Activated T-cell treated with anti-CD3 and anti-CD28 coated beads, Interleukin-2, amount 50 U/mL, for 24 hours (primary cell): ENCODE data around the gene TAF4.

ENCODE experiments used
- DNase-seq: peaks from one replicate; pipeline ENCODE4 v3.0.0-alpha.2; 2020
- H3K27ac Mint-ChIP-seq: 2 replicates; pipeline ENCODE4 v1.8.0; 2020; ENCODE audit warnings: mild to moderate bottlenecking, mixed read lengths
- H3K27me3 Mint-ChIP-seq: 2 replicates; pipeline ENCODE4 v1.8.0; 2020; ENCODE audit warnings: mixed read lengths
- H3K36me3 Mint-ChIP-seq: 2 replicates; pipeline ENCODE4 v1.8.0; 2020; ENCODE audit warnings: low read depth, mixed read lengths
- H3K4me1 Mint-ChIP-seq: 2 replicates; pipeline ENCODE4 v1.8.0; 2020; ENCODE audit warnings: low read depth, mixed read lengths
- H3K4me3 Mint-ChIP-seq: 2 replicates; pipeline ENCODE4 v1.8.0; 2020; ENCODE audit warnings: mild to moderate bottlenecking, moderate library complexity, mixed read lengths
- H3K9me3 Mint-ChIP-seq: 2 replicates; pipeline ENCODE4 v1.8.0; 2020; ENCODE audit warnings: mixed read lengths

TAF4 gene

DNA sequence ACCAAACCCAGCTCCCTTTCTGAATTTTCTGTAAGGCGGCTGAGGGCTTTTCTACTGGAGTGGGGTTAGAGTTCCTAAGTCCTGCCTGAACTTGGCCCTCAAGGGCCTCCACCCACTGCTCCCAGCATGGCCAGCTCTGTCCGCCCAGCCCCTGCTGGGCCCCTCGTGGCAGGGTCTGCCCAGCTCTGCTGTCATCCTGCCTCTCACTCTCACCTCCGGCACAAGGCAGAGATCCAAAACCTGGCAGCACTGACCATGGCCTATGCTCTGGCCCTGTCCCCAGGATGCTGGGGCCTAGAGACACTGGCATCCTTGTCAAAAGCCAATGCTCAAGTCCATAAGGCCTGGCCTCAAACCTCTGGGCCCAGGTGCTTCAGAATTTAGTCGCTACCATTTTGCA lies 61.1 kb downstream of the TAF4 start:
- Mint-ChIP-seq H3K4me1 (no peaks in the 10 kb centered on the region), H3K27ac (no peak overlapping the region), H3K9me3 (no peaks in the 10 kb centered on the region), H3K4me3 (no peak overlapping the region), H3K36me3 (peaks cover 94% of the 10 kb centered on the region), H3K27me3 (no peaks in the 10 kb centered on the region)
- no peak for DNase-seq

DNA sequence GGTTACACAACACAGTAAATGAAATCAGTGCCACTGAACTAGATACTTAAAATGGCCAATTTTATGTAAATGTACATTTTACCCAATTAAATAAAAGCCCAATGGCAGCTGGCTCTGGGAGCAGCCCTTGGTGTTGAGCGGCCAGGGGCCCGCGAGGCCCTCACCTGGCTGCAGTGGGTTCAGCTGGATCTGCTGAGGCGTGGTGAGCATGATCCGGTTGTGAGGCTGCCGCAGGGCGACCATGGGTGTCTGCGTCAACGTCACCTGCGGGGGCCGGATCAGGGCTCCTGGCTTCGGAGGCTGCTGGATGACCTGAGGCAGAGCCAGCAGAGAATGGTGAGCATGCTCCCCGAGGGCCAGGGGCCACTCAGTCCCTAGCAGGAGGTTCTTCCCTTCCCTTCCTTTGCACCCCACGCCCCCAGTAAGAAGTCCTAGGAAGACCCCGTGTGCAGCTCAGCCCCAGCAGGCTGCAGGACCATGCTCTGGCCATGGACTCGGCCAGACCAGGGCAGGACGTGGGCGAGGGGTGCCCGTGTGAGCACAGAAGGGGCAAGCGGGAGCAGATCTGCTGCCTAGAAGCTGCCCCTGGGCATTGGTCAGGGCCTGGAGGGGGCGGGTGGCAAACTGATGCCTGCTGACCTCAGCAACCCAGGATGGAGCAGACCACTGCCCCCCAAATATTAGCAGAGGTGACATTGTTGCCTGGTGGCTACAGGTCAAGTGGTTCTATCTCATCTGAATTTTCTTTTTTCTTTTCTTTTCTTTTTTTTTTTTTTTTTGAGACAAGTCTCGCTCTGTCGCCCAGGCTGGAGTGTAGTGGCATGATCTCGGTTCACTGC lies 61.9 kb downstream of the TAF4 start:
- no peak for DNase-seq
- Mint-ChIP-seq H3K27me3 (no peaks in the 10 kb centered on the region), H3K27ac (no peak overlapping the region), H3K9me3 (no peaks in the 10 kb centered on the region), H3K4me3 (no peak overlapping the region), H3K36me3 (peaks cover 93% of the 10 kb centered on the region), H3K4me1 (no peaks in the 10 kb centered on the region)

DNA sequence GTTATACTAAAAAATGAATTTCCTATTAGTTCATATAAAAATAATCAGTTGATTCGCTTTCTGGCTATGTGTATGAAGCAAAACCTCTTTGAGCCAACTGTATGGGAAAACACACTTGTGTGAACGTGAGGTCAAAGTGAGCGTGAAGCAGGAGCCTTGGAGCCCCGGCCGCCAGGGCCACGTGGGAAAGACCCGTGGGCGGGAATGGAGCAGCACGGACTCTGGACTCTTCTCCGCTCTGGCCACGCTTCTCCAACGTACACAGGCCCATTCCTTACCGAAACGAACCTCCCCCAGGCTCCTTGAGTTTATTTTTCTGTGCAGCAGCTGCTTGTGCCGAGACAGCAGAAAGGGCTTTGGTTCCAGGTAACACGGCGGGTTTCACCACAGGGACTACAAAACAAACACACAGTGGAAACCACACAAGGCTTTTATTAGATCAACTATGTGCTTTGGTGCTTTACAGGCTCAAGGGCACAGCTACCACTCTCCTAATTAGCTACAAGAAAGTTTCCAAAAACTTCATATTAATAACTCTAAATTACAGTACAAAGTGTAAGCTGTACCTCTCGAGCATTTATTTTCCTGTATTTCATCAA lies 62.7 kb downstream of the TAF4 start:
- H3K36me3 Mint-ChIP-seq, result peaks cover 94% of the 10 kb centered on the region
- no peak overlapping the region for H3K27ac Mint-ChIP-seq
- no peaks in the 10 kb centered on the region for H3K27me3 Mint-ChIP-seq
- no peak for DNase-seq
- H3K4me1 Mint-ChIP-seq, result no peaks in the 10 kb centered on the region
- H3K4me3 Mint-ChIP-seq, result no peak overlapping the region
- H3K9me3 Mint-ChIP-seq, result no peaks in the 10 kb centered on the region

DNA sequence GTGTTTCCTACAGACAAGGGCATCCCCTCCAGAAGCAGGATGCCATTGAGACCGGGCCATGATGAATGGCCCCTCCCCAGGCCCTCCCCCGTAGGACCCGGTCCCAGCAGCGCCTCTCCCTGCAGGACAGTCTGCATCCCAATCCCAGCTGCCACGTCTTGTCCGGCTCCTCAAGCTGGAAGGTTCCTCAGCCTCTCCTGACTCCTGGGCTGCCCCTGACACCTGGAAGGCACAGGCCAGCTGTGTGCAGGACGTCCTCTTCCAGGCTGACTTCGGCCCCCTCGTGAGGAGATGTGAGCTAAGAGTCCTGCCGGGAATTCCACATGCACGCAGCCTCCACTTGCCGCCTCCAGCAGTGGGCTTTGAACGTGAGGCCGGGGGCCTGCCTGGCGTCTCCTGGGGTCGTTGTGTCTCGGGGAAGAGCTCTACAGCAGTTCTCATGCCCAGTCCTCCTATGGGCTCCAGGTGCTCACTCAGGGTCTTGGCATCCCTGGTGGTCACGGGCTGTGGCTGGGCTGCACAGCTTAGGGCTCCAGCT lies 64.4 kb downstream of the TAF4 start:
- H3K4me3 Mint-ChIP-seq, result no peak overlapping the region
- DNase-seq, result no peak
- no peak overlapping the region for H3K27ac Mint-ChIP-seq
- no peaks in the 10 kb centered on the region for H3K27me3 Mint-ChIP-seq
- H3K9me3 Mint-ChIP-seq, result no peaks in the 10 kb centered on the region
- H3K36me3 Mint-ChIP-seq, result peaks cover 95% of the 10 kb centered on the region
- no peaks in the 10 kb centered on the region for H3K4me1 Mint-ChIP-seq

DNA sequence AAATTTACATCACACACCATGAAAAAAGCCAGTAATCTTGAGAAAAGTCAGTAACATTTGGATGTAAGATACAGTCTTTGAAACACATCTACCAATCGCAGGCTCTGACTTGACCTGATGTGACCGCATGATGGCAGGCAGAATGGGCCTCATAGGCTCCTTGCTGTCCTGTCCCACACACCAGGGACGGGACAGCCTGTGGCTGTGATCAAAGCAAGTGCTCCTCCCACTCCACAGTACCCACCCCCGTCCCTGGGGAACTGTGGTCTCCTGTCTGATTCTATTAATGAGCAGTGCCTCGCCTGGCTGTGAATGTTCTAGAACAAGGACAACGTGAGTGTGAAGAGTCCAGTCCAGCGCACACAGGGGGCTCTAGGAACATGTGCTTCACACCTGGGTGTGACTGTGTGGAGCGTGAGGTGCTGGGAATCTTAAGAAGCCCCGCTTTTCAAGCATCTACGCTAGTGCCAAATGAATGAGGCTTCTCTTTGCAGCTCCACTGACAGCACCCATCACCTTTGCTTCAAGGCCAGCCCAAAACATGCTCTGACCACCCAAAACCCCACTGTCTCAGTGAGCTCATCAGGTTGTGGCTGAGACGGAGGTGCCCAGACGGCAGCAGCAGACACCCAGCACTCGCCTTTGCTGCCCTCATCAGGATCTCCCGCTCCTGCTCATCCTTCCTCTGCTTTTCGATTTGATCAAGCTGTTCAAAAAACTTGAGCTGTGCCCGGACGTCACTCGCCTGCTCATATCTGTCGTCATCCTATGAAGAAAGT lies 67.1 kb downstream of the TAF4 start:
- Mint-ChIP-seq H3K4me3 (no peak overlapping the region), H3K9me3 (no peaks in the 10 kb centered on the region), H3K36me3 (peaks cover 94% of the 10 kb centered on the region), H3K27me3 (no peaks in the 10 kb centered on the region), H3K27ac (peak overlapping the region; percentile 34), H3K4me1 (no peaks in the 10 kb centered on the region)
- DNase-seq, result no peak

DNA sequence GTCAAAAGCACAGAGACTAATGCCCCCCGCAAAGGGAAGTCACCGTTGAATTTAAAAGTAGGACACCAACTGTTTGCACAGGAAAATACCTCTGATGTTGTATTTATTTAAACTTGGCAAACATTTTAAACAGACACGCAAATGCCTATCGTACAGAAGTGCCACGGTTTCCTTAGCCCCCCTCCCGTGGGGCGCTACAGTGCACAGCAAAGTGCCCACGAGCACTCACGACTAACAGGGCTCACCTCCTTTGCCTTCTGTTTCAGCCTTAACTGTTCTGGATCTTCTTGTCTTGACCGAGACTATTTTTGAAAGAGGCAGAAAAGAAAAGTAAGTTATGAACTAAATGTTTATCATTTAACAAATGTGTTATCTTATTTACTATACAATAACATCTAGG lies 67.8 kb downstream of the TAF4 start:
- H3K4me3 Mint-ChIP-seq, result no peak overlapping the region
- no peak for DNase-seq
- peaks cover 3% of the 10 kb centered on the region for H3K9me3 Mint-ChIP-seq
- peaks cover 94% of the 10 kb centered on the region for H3K36me3 Mint-ChIP-seq
- no peaks in the 10 kb centered on the region for H3K27me3 Mint-ChIP-seq
- H3K4me1 Mint-ChIP-seq, result no peaks in the 10 kb centered on the region
- H3K27ac Mint-ChIP-seq, result no peak overlapping the region

DNA sequence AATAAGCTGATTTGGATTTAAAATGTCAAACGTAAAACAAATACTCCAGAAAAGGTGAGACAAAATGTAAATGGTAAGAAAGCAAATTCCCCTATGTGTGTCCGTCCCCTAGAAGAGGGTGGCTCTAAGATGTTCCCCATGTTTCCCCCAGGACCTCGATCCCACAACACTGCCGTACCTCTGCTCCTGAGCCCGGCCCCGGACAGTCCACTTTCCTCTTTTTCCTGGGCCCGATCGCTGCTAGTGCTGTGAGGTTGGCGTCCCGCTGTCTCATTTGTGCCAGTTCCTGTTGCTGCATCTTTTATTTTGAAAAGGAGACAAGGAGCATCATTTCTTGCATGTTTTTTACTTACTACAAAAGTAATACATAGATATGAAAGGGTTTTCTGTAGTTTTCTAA lies 68.3 kb downstream of the TAF4 start:
- peaks cover 8% of the 10 kb centered on the region for H3K9me3 Mint-ChIP-seq
- no peak overlapping the region for H3K27ac Mint-ChIP-seq
- H3K36me3 Mint-ChIP-seq, result peaks cover 95% of the 10 kb centered on the region

DNA sequence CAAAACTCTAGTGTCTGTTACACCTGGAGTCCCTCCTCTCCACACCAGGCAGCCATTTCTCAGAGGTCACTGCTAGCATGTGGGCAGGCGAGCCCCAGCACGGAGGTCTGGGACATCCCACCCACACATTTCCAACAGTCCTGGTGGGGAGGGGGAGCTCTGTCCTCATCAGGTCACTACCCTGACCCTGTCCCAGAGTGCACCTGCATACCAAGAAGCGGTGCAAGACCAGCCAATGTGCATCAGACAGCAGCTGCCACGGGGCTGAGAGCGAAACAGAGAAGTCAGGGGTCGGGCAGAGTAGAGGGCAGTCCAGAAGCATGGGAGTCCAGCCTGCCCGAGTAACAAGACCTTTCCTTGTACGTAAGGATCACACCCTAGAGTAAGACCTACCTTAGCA lies 71.1 kb downstream of the TAF4 start:
- H3K4me1 Mint-ChIP-seq, result no peaks in the 10 kb centered on the region
- no peak for DNase-seq
- H3K27ac Mint-ChIP-seq, result no peak overlapping the region
- no peaks in the 10 kb centered on the region for H3K27me3 Mint-ChIP-seq
- peaks cover 17% of the 10 kb centered on the region for H3K9me3 Mint-ChIP-seq
- H3K4me3 Mint-ChIP-seq, result no peak overlapping the region
- peaks cover 97% of the 10 kb centered on the region for H3K36me3 Mint-ChIP-seq

More for the DNA sequence above, 68.3 kb downstream of the TAF4 start:
- Mint-ChIP-seq H3K4me1 (no peaks in the 10 kb centered on the region), H3K4me3 (no peak overlapping the region), H3K27me3 (no peaks in the 10 kb centered on the region)
- no peak for DNase-seq

DNA sequence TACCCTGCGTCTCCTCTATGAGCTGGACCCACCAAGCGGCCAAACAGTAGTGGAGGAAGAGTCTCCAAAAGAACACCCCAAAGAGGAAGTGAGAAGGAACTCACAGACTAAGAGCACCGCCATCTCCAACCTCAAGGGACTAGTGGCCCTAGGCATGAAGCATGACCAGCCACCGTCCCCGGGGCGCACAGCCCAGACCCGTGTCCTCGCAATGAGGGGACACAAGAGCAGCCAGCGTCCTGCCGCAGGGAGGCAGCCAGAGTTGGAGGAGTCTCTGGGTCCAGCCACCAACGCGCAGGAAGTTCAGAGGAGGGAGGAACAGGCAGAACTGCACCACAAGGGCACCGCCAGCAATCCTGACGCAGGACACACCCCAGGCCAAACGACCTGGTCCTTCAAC lies 72.6 kb downstream of the TAF4 start:
- no peak for DNase-seq
- Mint-ChIP-seq H3K27me3 (no peaks in the 10 kb centered on the region), H3K36me3 (peaks cover 93% of the 10 kb centered on the region), H3K4me3 (no peak overlapping the region), H3K27ac (no peak overlapping the region), H3K9me3 (peaks cover 17% of the 10 kb centered on the region), H3K4me1 (no peaks in the 10 kb centered on the region)

DNA sequence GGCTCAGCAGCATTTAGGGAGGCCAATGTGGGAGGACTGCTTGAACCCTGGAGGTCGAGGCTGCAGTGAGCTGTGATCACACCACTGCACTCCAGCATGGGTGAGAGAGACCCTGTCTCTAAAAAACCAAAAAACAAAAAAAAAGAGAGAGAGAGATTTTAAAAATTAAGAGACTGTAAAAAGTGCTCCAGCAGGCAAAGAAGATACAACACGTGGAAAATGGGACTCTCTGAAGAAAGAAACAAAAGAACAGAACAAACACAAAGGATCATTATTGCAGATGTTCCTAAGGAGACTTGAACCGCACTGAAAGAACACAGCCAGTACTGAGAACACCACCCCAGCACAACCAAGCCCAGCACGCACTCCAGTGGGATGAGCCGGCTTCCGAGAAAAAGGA lies 74.2 kb downstream of the TAF4 start:
- DNase-seq, result no peak
- H3K27me3 Mint-ChIP-seq, result no peaks in the 10 kb centered on the region
- no peak overlapping the region for H3K27ac Mint-ChIP-seq
- H3K9me3 Mint-ChIP-seq, result peaks cover 17% of the 10 kb centered on the region
- peaks cover under 1% of the 10 kb centered on the region for H3K4me1 Mint-ChIP-seq
- H3K36me3 Mint-ChIP-seq, result peaks cover 93% of the 10 kb centered on the region
- no peak overlapping the region for H3K4me3 Mint-ChIP-seq

DNA sequence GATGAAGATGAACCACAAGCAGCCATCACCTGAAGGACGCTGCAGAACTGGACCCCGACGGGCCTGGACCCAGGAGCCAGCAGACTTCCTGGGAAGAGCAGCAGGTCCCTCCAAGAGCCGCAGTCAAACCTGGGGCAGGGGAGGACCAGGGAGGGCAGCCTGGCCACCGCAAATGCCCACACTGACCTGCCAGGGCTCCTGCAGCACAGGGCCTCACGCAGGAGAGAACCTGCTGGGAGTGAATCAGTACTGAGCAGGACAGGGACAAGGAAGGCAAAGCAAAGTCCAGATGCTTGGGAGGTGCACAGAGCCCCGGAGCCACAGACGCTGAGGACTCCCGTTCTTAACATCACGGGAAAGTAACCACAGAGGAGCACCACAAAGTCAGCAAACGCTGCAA lies 75.2 kb downstream of the TAF4 start:
- Mint-ChIP-seq H3K9me3 (peaks cover 17% of the 10 kb centered on the region), H3K4me3 (no peak overlapping the region), H3K36me3 (peaks cover 89% of the 10 kb centered on the region)

DNA sequence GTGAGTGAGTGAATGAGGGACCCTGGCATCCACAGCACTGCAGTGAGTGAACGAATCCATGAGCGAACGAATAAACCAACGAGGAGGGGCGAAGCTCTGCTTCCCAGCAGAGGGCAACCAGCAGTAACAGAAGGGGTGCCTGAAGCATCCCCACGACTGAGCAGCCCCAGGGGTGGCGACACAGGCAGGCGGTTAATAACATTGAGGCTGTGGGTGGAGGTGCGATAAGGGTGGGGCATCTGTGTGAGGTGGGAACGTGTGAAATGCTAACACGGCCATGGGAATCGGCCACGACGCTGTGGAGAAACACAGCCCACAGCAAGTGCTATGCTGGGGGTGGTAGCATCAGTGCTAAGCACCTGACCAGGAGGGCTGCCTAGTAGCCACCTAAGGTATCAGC lies 75.9 kb downstream of the TAF4 start:
- no peak for DNase-seq
- peaks cover 2% of the 10 kb centered on the region for H3K4me1 Mint-ChIP-seq
- H3K9me3 Mint-ChIP-seq, result peaks cover 17% of the 10 kb centered on the region
- no peak overlapping the region for H3K27ac Mint-ChIP-seq
- no peak overlapping the region for H3K4me3 Mint-ChIP-seq
- H3K36me3 Mint-ChIP-seq, result peaks cover 88% of the 10 kb centered on the region
- no peaks in the 10 kb centered on the region for H3K27me3 Mint-ChIP-seq

More for the DNA sequence above, 75.2 kb downstream of the TAF4 start:
- Mint-ChIP-seq H3K4me1 (peaks cover 2% of the 10 kb centered on the region), H3K27ac (no peak overlapping the region), H3K27me3 (no peaks in the 10 kb centered on the region)
- DNase-seq, result no peak

DNA sequence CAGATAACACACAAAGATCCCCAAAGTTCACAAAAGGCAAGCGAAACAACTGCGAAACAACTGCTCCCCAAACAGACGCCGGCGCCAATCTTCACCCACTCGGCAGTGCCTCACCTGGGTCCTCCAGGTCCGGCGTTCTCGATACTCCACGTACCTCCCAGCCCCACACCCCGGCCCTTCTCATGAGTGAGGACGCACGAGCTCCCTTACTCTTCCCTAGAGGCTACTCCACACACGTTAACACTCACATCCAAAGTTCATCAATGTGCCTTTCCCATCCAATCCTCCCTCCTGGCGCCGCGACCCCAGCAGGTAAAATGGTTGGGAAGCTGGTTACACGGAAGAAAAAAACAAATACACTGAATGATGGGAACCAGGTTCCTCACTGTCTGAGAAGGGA lies 77.0 kb downstream of the TAF4 start:
- peaks cover 8% of the 10 kb centered on the region for H3K4me1 Mint-ChIP-seq
- no peak for DNase-seq
- no peak overlapping the region for H3K27ac Mint-ChIP-seq
- peaks cover 17% of the 10 kb centered on the region for H3K9me3 Mint-ChIP-seq
- H3K4me3 Mint-ChIP-seq, result no peak overlapping the region
- peaks cover 87% of the 10 kb centered on the region for H3K36me3 Mint-ChIP-seq
- H3K27me3 Mint-ChIP-seq, result no peaks in the 10 kb centered on the region

DNA sequence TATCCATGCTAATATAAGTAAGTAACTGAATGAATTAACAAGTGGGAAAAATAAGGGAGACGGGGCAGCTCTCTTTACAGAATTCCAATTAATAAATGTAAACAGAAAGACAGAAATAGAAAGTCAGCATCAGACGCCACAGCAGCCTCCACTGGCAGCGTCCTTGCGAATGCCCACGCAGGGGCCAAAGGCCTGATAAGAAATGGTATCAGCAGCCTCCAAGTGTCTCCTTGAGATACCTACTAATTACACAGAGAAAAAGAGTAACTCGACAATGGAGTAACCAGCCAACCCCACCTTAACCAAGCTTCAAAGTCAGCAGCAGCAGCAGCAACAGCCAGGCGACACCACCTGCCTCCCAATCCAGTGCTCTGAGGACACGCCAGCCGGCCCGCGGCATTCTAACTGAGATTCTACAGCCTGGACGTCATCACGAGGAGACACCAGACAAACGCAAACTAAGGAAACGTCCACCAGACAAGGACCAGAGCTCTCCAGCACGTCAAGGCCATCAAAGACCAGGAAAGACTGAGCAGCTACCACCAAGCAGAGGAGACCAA lies 78.8 kb downstream of the TAF4 start:
- no peak for DNase-seq
- no peak overlapping the region for H3K27ac Mint-ChIP-seq
- peaks cover 8% of the 10 kb centered on the region for H3K9me3 Mint-ChIP-seq
- H3K36me3 Mint-ChIP-seq, result peaks cover 80% of the 10 kb centered on the region
- no peak overlapping the region for H3K4me3 Mint-ChIP-seq
- H3K4me1 Mint-ChIP-seq, result peaks cover 13% of the 10 kb centered on the region
- no peaks in the 10 kb centered on the region for H3K27me3 Mint-ChIP-seq
